CD4-positive, CD25-positive, alpha-beta regulatory T cell (primary cell): Measurements from ENCODE around the gene ACOX3. TPM values are rescaled to one million over a fixed set of nuclear protein-coding genes. Genes with fewer than 3 reads are reported as not detected.
"Not testable (repeated sequence)": the region's sequence is repeated elsewhere in the genome, so short reads cannot be mapped to it uniquely, and the experiment has no call there.

Experiments
- ATAC-seq, 2 donors: fragments of 150-1000 bp; cut with Tn5 transposase; one replicate each; pipeline ENCODE4 v1.10.0; 2021; ENCODE audit warnings: low read depth in 2 of 2, moderate number of reproducible peaks in 2 of 2, moderate library complexity in 1 of 2
- DNase-seq, 3 donors: peaks; one replicate each; pipeline versions ENCODE4 v3.0.0 to v3.0.0-alpha.2; 2012 to 2022; ENCODE audit warnings: mixed read lengths in 1 of 3
- H3K27ac ChIP-seq: one replicate; pipeline ENCODE4 v1.7.0; 2013; ENCODE audit warnings: mild to moderate bottlenecking, low read length; ENCODE audit not compliant: insufficient read depth, poor library complexity, severe bottlenecking
- H3K27me3 ChIP-seq: one replicate; pipeline ENCODE4 v1.7.0; 2013; ENCODE audit warnings: low read length; ENCODE audit not compliant: control insufficient read depth, insufficient read depth
- H3K36me3 ChIP-seq: one replicate; pipeline ENCODE4 v1.7.0; 2013; ENCODE audit warnings: mild to moderate bottlenecking, low read length, moderate library complexity; ENCODE audit not compliant: control insufficient read depth, insufficient read depth
- H3K4me1 ChIP-seq: 2 replicates; pipeline ENCODE4 v1.7.0; 2013; ENCODE audit warnings: mild to moderate bottlenecking, low read length; ENCODE audit not compliant: insufficient read depth, control insufficient read depth, poor library complexity, severe bottlenecking
- H3K4me3 ChIP-seq: one replicate; pipeline ENCODE4 v1.7.0; 2013; ENCODE audit warnings: low read depth, mild to moderate bottlenecking, low read length, moderate library complexity
- H3K9me3 ChIP-seq, 2 experiments: 1 replicate in 1 of 2; 2 replicates in 1 of 2; pipeline ENCODE4 v1.7.0; 2013; ENCODE audit warnings: low read length in 2 of 2, mild to moderate bottlenecking in 1 of 2, moderate library complexity in 1 of 2; ENCODE audit not compliant: control insufficient read depth in 2 of 2
- H3K27ac Mint-ChIP-seq, 3 donors: one replicate each; pipeline ENCODE4 v1.8.0; 2020 to 2022; ENCODE audit warnings: mild to moderate bottlenecking in 3 of 3, mixed read lengths in 3 of 3, moderate library complexity in 2 of 3
- H3K27me3 Mint-ChIP-seq: one replicate; pipeline ENCODE4 v1.8.0; 2022; ENCODE audit warnings: mild to moderate bottlenecking, mixed read lengths
- H3K36me3 Mint-ChIP-seq: one replicate; pipeline ENCODE4 v1.8.0; 2020; ENCODE audit warnings: mixed read lengths
- H3K4me1 Mint-ChIP-seq, 4 donors: one replicate each; pipeline ENCODE4 v1.8.0; 2020 to 2022; ENCODE audit warnings: mixed read lengths in 4 of 4, mild to moderate bottlenecking in 1 of 4
- H3K4me3 Mint-ChIP-seq, 4 donors: one replicate each; pipeline ENCODE4 v1.8.0; 2020 to 2022; ENCODE audit warnings: mild to moderate bottlenecking in 4 of 4, mixed read lengths in 4 of 4, moderate library complexity in 3 of 4
- H3K9me3 Mint-ChIP-seq, 7 donors: one replicate each; pipeline ENCODE4 v1.8.0; 2020 to 2022; ENCODE audit warnings: mixed read lengths in 7 of 7, mild to moderate bottlenecking in 3 of 7, moderate library complexity in 2 of 7
- polyA plus RNA-seq, 4 donors: library from polyadenylated mRNA; unstranded; fragments of 300-500 nt; fragmentation: Illumina TruSeq; gene quantifications; one replicate each; pipeline ENCODE4 v1.2.3, GENCODE V29; 2021
- total RNA-seq: library from RNA; stranded (reverse); gene quantifications from one replicate; pipeline ENCODE4 v1.2.3, GENCODE V29; 2022

The ACOX3 gene
- total and polyA plus RNA-seq, 5 donors from 2014 or later = 13.0 to 22.0 (median 14.2) TPM

DNA sequence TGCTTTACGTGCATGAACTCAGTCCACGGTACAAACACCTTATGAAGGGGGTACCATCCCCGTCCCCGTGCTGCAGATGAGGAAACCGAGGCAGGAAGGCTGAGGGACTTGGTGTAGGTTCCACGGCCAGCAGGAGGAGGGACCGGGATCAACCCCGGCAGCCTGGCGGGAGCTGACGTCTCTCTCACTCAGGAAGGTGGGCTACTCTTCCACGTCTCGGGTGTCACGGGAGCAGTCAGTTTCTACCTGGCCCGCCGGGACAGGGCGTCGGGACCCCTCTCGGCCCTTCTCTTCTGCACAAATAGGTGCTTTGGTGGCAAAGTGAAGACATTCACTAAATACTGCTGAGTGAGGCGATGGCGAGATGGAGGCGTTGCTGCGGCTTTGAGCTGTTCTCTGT is 53.3 kb downstream of the ACOX3 start:
- no peak overlapping the region for H3K27ac ChIP-seq
- peaks cover 22% of the 10 kb centered on the region for H3K36me3 Mint-ChIP-seq
- no peak overlapping the region for H3K4me3 ChIP-seq
- H3K27me3 Mint-ChIP-seq = no peaks in the 10 kb centered on the region
- no peaks in the 10 kb centered on the region for H3K27me3 ChIP-seq
- H3K36me3 ChIP-seq = peaks cover 22% of the 10 kb centered on the region
- DNase-seq = no peak
- H3K4me3 Mint-ChIP-seq = no peak overlapping the region
- H3K4me1 Mint-ChIP-seq = peaks cover 0 to 14% (median 5%) of the 10 kb centered on the region in 4 donors
- peaks cover 5% of the 10 kb centered on the region for H3K4me1 ChIP-seq
- H3K9me3 ChIP-seq = no peaks in the 10 kb centered on the region
- no peaks in the 10 kb centered on the region for H3K9me3 Mint-ChIP-seq
- peak overlapping the region in 1 of 3 donors; percentile 62 for H3K27ac Mint-ChIP-seq
- ATAC-seq = no peak

GRCh38 chr4:8386731-8387130 is 53.8 kb downstream of the ACOX3 start:
- no peaks in the 10 kb centered on the region for H3K9me3 Mint-ChIP-seq
- ATAC-seq (peak in 1 of 2 donors; percentile 29), DNase-seq (no peak)
- H3K4me1 Mint-ChIP-seq = peaks cover 0 to 10% (median 4%) of the 10 kb centered on the region in 4 donors
- Histone ChIP-seq H3K36me3 (peaks cover 18% of the 10 kb centered on the region), H3K27ac (no peak overlapping the region), H3K9me3 (no peaks in the 10 kb centered on the region), H3K4me1 (peaks cover 5% of the 10 kb centered on the region), H3K27me3 (no peaks in the 10 kb centered on the region), H3K4me3 (no peak overlapping the region)
- H3K27ac Mint-ChIP-seq = no peak overlapping the region
- no peak overlapping the region for H3K4me3 Mint-ChIP-seq
- no peaks in the 10 kb centered on the region for H3K27me3 Mint-ChIP-seq
- H3K36me3 Mint-ChIP-seq = peaks cover 22% of the 10 kb centered on the region

DNA sequence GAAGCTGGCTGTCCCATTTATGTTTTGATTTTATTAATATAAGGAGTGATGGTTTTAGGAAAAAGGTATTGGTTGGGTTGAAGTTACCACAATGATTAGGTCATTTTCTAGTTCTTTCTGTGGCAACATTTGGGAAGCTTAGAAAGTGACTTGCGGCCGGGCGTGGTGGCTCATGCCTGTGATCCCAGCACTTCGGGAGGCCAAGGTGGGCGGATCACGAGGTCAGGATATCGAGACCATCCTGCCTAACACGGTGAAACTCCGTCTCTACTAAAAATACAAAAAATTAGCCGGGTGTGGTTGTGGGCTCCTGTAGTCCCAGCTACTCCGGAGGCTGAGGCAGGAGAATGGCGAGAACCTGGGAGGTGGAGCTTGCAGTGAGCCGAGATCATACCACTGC is 54.4 kb downstream of the ACOX3 start:
- H3K4me3 ChIP-seq, H3K27me3 Mint-ChIP-seq, DNase-seq, H3K27ac Mint-ChIP-seq, H3K27me3 ChIP-seq, H3K4me1 ChIP-seq, H3K4me3 Mint-ChIP-seq, H3K4me1 Mint-ChIP-seq, ATAC-seq, H3K9me3 Mint-ChIP-seq, H3K9me3 ChIP-seq, H3K27ac ChIP-seq: not testable (repeated sequence)
- peaks cover 14% of the 10 kb centered on the region for H3K36me3 ChIP-seq
- peaks cover 24% of the 10 kb centered on the region for H3K36me3 Mint-ChIP-seq

GRCh38 chr4:8385611-8386010 is 54.9 kb downstream of the ACOX3 start:
- DNase-seq = no peak
- peaks cover 0 to 2% (median 0%) of the 10 kb centered on the region in 4 donors for H3K4me1 Mint-ChIP-seq
- no peak overlapping the region for H3K4me3 ChIP-seq
- H3K9me3 Mint-ChIP-seq = no peaks in the 10 kb centered on the region
- peaks cover 25% of the 10 kb centered on the region for H3K36me3 Mint-ChIP-seq
- no peak overlapping the region for H3K27ac ChIP-seq
- H3K27me3 Mint-ChIP-seq = no peaks in the 10 kb centered on the region
- peaks cover 5% of the 10 kb centered on the region for H3K4me1 ChIP-seq
- ATAC-seq = no peak
- H3K36me3 ChIP-seq = peaks cover 13% of the 10 kb centered on the region
- H3K27ac Mint-ChIP-seq = no peak overlapping the region
- no peaks in the 10 kb centered on the region for H3K9me3 ChIP-seq
- H3K4me3 Mint-ChIP-seq = no peak overlapping the region
- no peaks in the 10 kb centered on the region for H3K27me3 ChIP-seq

DNA sequence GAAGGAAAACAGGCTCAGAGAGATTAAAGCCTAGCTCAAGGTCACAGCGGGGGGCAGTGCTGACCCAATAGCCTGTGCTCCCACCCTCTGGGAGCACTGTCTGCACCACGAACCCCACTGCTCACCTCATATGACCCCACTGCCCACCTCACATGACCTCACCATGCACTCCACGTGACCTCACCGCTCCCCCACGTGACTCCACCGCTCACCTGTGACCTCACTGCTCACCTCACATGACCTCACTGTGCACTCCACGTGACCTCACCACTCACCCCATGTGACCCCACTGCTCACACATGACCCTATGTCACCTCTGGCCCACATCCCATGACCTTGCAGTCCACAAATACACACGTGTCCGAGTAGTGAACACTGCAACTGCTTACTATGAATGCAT is 55.4 kb downstream of the ACOX3 start:
- Histone ChIP-seq H3K27me3 (no peaks in the 10 kb centered on the region), H3K9me3 (no peaks in the 10 kb centered on the region), H3K36me3 (peaks cover 13% of the 10 kb centered on the region), H3K4me3 (no peak overlapping the region), H3K27ac (no peak overlapping the region), H3K4me1 (peaks cover under 1% of the 10 kb centered on the region)
- Mint-ChIP-seq H3K36me3 (peaks cover 22% of the 10 kb centered on the region), H3K27ac (no peak overlapping the region), H3K4me1 (no peaks in the 10 kb centered on the region), H3K9me3 (no peaks in the 10 kb centered on the region), H3K27me3 (no peaks in the 10 kb centered on the region), H3K4me3 (no peak overlapping the region)
- ATAC-seq (no peak), DNase-seq (no peak)

- no peaks in the 10 kb centered on the region for H3K9me3 ChIP-seq
- no peak for DNase-seq
- no peaks in the 10 kb centered on the region for H3K27me3 Mint-ChIP-seq
- H3K27me3 ChIP-seq = no peaks in the 10 kb centered on the region
- no peaks in the 10 kb centered on the region for H3K4me1 Mint-ChIP-seq
- H3K36me3 Mint-ChIP-seq = peaks cover 22% of the 10 kb centered on the region
- no peak for ATAC-seq
- peaks cover 13% of the 10 kb centered on the region for H3K36me3 ChIP-seq
- no peak overlapping the region for H3K27ac Mint-ChIP-seq
- no peak overlapping the region for H3K27ac ChIP-seq
- no peak overlapping the region for H3K4me3 Mint-ChIP-seq
- H3K9me3 Mint-ChIP-seq = no peaks in the 10 kb centered on the region
- H3K4me1 ChIP-seq = no peaks in the 10 kb centered on the region
- H3K4me3 ChIP-seq = no peak overlapping the region
Measured at GRCh38 chr4:8384397-8385060, 56.0 kb downstream of the ACOX3 start.

GRCh38 chr4:8383451-8384160 is 56.9 kb downstream of the ACOX3 start:
- no peak overlapping the region for H3K27ac Mint-ChIP-seq
- Histone ChIP-seq H3K9me3 (no peaks in the 10 kb centered on the region), H3K27me3 (no peaks in the 10 kb centered on the region), H3K4me1 (no peaks in the 10 kb centered on the region), H3K4me3 (no peak overlapping the region), H3K27ac (no peak overlapping the region), H3K36me3 (peaks cover 13% of the 10 kb centered on the region)
- no peaks in the 10 kb centered on the region for H3K4me1 Mint-ChIP-seq
- H3K9me3 Mint-ChIP-seq = no peaks in the 10 kb centered on the region
- ATAC-seq (no peak), DNase-seq (no peak)
- no peaks in the 10 kb centered on the region for H3K27me3 Mint-ChIP-seq
- no peak overlapping the region for H3K4me3 Mint-ChIP-seq
- H3K36me3 Mint-ChIP-seq = peaks cover 22% of the 10 kb centered on the region

- Mint-ChIP-seq H3K4me1 (no peaks in the 10 kb centered on the region), H3K4me3 (no peak overlapping the region), H3K36me3 (peaks cover 22% of the 10 kb centered on the region), H3K27me3 (no peaks in the 10 kb centered on the region), H3K9me3 (no peaks in the 10 kb centered on the region), H3K27ac (no peak overlapping the region)
- Histone ChIP-seq H3K9me3 (no peaks in the 10 kb centered on the region), H3K4me3 (no peak overlapping the region), H3K4me1 (no peaks in the 10 kb centered on the region), H3K27me3 (no peaks in the 10 kb centered on the region), H3K27ac (no peak overlapping the region), H3K36me3 (peaks cover 13% of the 10 kb centered on the region)
- DNase-seq = no peak
- ATAC-seq = no peak
Measured at GRCh38 chr4:8383016-8383415, 57.5 kb downstream of the ACOX3 start.
